GM19397 (cell line): ENCODE measurements around the gene FANCG.

Source experiments
- ATAC-seq: cut with Tn5 transposase; IDR thresholded peaks from one replicate; pipeline ENCODE4 v1.9.1; 2021; ENCODE audit warnings: mild to moderate bottlenecking, moderate library complexity; ENCODE audit not compliant: unreplicated experiment

FANCG gene

GRCh38 chr9:35069020-35069419 is 10.7 kb downstream of the FANCG start:
- no peak for ATAC-seq

GRCh38 chr9:35067056-35067455 is 12.7 kb downstream of the FANCG start:
- no peak for ATAC-seq

- no peak for ATAC-seq
Measured at GRCh38 chr9:35060548-35061207, 19.1 kb downstream of the FANCG start.

GRCh38 chr9:35059438-35059837 is 20.3 kb downstream of the FANCG start:
- ATAC-seq = no peak

GRCh38 chr9:35057271-35057620 is 22.5 kb downstream of the FANCG start:
- no peak for ATAC-seq

- no peak for ATAC-seq
Measured at GRCh38 chr9:35056571-35057270, 23.0 kb downstream of the FANCG start.

GRCh38 chr9:35054871-35055644 is 24.7 kb downstream of the FANCG start:
- no peak for ATAC-seq

- ATAC-seq = no peak
Measured at GRCh38 chr9:35054185-35054835, 25.4 kb downstream of the FANCG start.

- no peak for ATAC-seq
Measured at GRCh38 chr9:35051069-35051967, 28.4 kb downstream of the FANCG start.

- no peak for ATAC-seq
Measured at GRCh38 chr9:35048511-35048910, 31.2 kb downstream of the FANCG start.

GRCh38 chr9:35044071-35044470 is 35.7 kb downstream of the FANCG start:
- ATAC-seq = no peak

- ATAC-seq = no peak
Measured at GRCh38 chr9:35042891-35043545, 36.7 kb downstream of the FANCG start.

GRCh38 chr9:35042081-35042604 is 37.6 kb downstream of the FANCG start:
- ATAC-seq = no peak

GRCh38 chr9:35035851-35036701 is 43.7 kb downstream of the FANCG start:
- no peak for ATAC-seq

GRCh38 chr9:35033101-35033500 is 46.6 kb downstream of the FANCG start:
- ATAC-seq = no peak

GRCh38 chr9:35029852-35030251 is 49.9 kb downstream of the FANCG start:
- no peak for ATAC-seq

GRCh38 chr9:35029241-35029640 is 50.5 kb downstream of the FANCG start:
- no peak for ATAC-seq

- ATAC-seq = no peak
Measured at GRCh38 chr9:35028341-35028740, 51.4 kb downstream of the FANCG start.

GRCh38 chr9:35027860-35028259 is 51.9 kb downstream of the FANCG start:
- ATAC-seq = no peak
